Sigmoid colon (tissue), 7 donors: ENCODE data around the gene TTC9B. TPM values are rescaled to one million over a fixed set of nuclear protein-coding genes. Genes with fewer than 3 reads are reported as not detected.

Experiments
- DNase-seq: peaks from one replicate; pipeline ENCODE4 v3.0.0-alpha.2; 2019
- H3K27ac ChIP-seq, 4 donors: fragments of 200-600 bp; sonication (generic); one replicate each; pipeline ENCODE4 v1.5.1; 2016 to 2019; ENCODE audit warnings: mild to moderate bottlenecking in 1 of 4
- H3K27me3 ChIP-seq, 3 donors: fragments of 200-600 bp; sonication (generic); one replicate each; pipeline ENCODE4 v1.5.1; 2019; ENCODE audit warnings: mild to moderate bottlenecking in 1 of 3
- H3K36me3 ChIP-seq, 4 donors: fragments of 200-600 bp; sonication (generic); one replicate each; pipeline ENCODE4 v1.5.1; 2016 to 2019
- H3K4me1 ChIP-seq, 4 donors: fragments of 200-600 bp; sonication (generic); one replicate each; pipeline ENCODE4 v1.5.1; 2017 to 2019
- H3K4me3 ChIP-seq, 4 donors: fragments of 200-600 bp; sonication (generic); one replicate each; pipeline ENCODE4 v1.5.1; 2017 to 2019; ENCODE audit warnings: mild to moderate bottlenecking in 2 of 4, moderate library complexity in 1 of 4
- H3K9me3 ChIP-seq, 4 donors: fragments of 200-600 bp in 3 of 4; sonication (generic) in 3 of 4; one replicate each; pipeline versions ENCODE4 v1.5.1 to v1.6.1; 2013 to 2019
- CTCF ChIP-seq, 4 experiments: fragments of 450-650 bp in 3 of 4; fragments of 200-600 bp in 1 of 4; IDR thresholded peaks; one replicate each; pipeline ENCODE4 v1.5.1; 2016 to 2019; ENCODE audit warnings: antibody characterized with exemption in 4 of 4, mild to moderate bottlenecking in 3 of 4, moderate library complexity in 2 of 4
- EP300 ChIP-seq, 4 donors: sonication (generic); formaldehyde crosslinking; IDR thresholded peaks; one replicate each; pipeline ENCODE4 v1.6.1; 2017; ENCODE audit warnings: antibody characterized with exemption in 4 of 4
- POLR2A ChIP-seq, 2 donors: fragments of 450-650 bp; IDR thresholded peaks; one replicate each; pipeline ENCODE4 v1.6.1; 2016; ENCODE audit warnings: antibody characterized with exemption in 2 of 2, mild to moderate bottlenecking in 2 of 2, moderate library complexity in 2 of 2
- POLR2AphosphoS5 ChIP-seq, 4 donors: sonication (generic); formaldehyde crosslinking; IDR thresholded peaks; one replicate each; pipeline ENCODE4 v1.6.1; 2017; ENCODE audit warnings: antibody characterized with exemption in 4 of 4
- WGBS, 2 donors: extraction: QIAGEN DNeasy Blood & Tissue Kit; methylation state at CpG; one replicate each; pipeline ENCODE4 v1.1.7; 2013; 5-methylcytosine and 5-hydroxymethylcytosine counted together
- intact Hi-C: fragments of 100-400 bp; cut with DNase I; formaldehyde crosslinking; loops from one replicate; pipeline ENCODE4 v1.15.1; 2023
- polyA plus RNA-seq, 3 donors: library from polyadenylated mRNA; stranded (reverse); fragments of 200-250 nt; gene quantifications; one replicate each; pipeline ENCODE4 v1.2.3, GENCODE V29; 2013
- total RNA-seq, 4 donors: library from RNA; depleted of rRNA; stranded (reverse); fragments of >200 nt; gene quantifications; one replicate each; pipeline ENCODE4 v1.1.0, GENCODE V29; 2016
- donor health status: healthy with polysubstance abuse.
- donor health status: Bipolar disorder and iron deficiency.
- donor health status: healthy.

The TTC9B gene
- total and polyA plus RNA-seq, 7 donors = 0.34 to 5.0 (median 1.1) TPM; not detected in 4

- H3K27ac ChIP-seq = no peak overlapping the region
- TF ChIP-seq CTCF (IDR thresholded peaks at IDR 0.05) (no peak), POLR2A (IDR thresholded peaks at IDR 0.05) (no peak), EP300 (IDR thresholded peaks at IDR 0.05) (no peak), POLR2AphosphoS5 (IDR thresholded peaks at IDR 0.05) (no peak)
- H3K4me3 ChIP-seq = no peak overlapping the region
- H3K36me3 ChIP-seq = peaks cover 9 to 32% (median 17%) of the 10 kb centered on the region in 4 donors
- no peak for DNase-seq
- no peaks in the 10 kb centered on the region for H3K9me3 ChIP-seq
- 92 to 96% methylated on average over 6 of the region's 6 CpGs for WGBS, 2 donors
- peaks cover 0 to 28% (median 26%) of the 10 kb centered on the region in 4 donors for H3K4me1 ChIP-seq
- intact Hi-C loops = no loop called here
- H3K27me3 ChIP-seq = no peaks in the 10 kb centered on the region
Measured at GRCh38 chr19:40265763-40266099, 47.5 kb upstream of the TTC9B start.

GRCh38 chr19:40265055-40265762, 47.0 kb upstream of the TTC9B start:
- intact Hi-C loops = no loop called here
- peaks cover 9 to 32% (median 17%) of the 10 kb centered on the region in 4 donors for H3K36me3 ChIP-seq
- H3K9me3 ChIP-seq = no peaks in the 10 kb centered on the region
- DNase-seq = no peak
- WGBS, 2 donors = 94 to 96% methylated on average over 22 of the region's 22 CpGs
- no peak overlapping the region for H3K4me3 ChIP-seq
- H3K27me3 ChIP-seq = no peaks in the 10 kb centered on the region
- H3K4me1 ChIP-seq = peaks cover 0 to 28% (median 26%) of the 10 kb centered on the region in 4 donors
- no peak overlapping the region for H3K27ac ChIP-seq
- TF ChIP-seq POLR2AphosphoS5 (IDR thresholded peaks at IDR 0.05) (no peak), CTCF (IDR thresholded peaks at IDR 0.05) (no peak), EP300 (IDR thresholded peaks at IDR 0.05) (no peak), POLR2A (IDR thresholded peaks at IDR 0.05) (no peak)

GRCh38 chr19:40264314-40265054, 46.3 kb upstream of the TTC9B start:
- intact Hi-C loops = no loop called here
- peaks cover 9 to 32% (median 17%) of the 10 kb centered on the region in 4 donors for H3K36me3 ChIP-seq
- no peak overlapping the region for H3K4me3 ChIP-seq
- no peaks in the 10 kb centered on the region for H3K27me3 ChIP-seq
- 90 to 94% methylated on average over 19 of the region's 19 CpGs for WGBS, 2 donors
- H3K9me3 ChIP-seq = no peaks in the 10 kb centered on the region
- TF ChIP-seq POLR2AphosphoS5 (IDR thresholded peaks at IDR 0.05) (no peak), POLR2A (IDR thresholded peaks at IDR 0.05) (no peak), EP300 (IDR thresholded peaks at IDR 0.05) (no peak), CTCF (IDR thresholded peaks at IDR 0.05) (no peak)
- no peak for DNase-seq
- H3K4me1 ChIP-seq = peaks cover 0 to 32% (median 27%) of the 10 kb centered on the region in 4 donors
- no peak overlapping the region for H3K27ac ChIP-seq

- WGBS, 2 donors = 95 to 97% methylated on average over 24 of the region's 24 CpGs
Measured at GRCh38 chr19:40263440-40264313, 45.5 kb upstream of the TTC9B start.

More at GRCh38 chr19:40263440-40264313, 45.5 kb upstream of the TTC9B start:
- Histone ChIP-seq H3K4me3 (no peak overlapping the region), H3K36me3 (peaks cover 9 to 32% (median 17%) of the 10 kb centered on the region in 4 donors), H3K9me3 (no peaks in the 10 kb centered on the region), H3K27ac (no peak overlapping the region), H3K27me3 (no peaks in the 10 kb centered on the region), H3K4me1 (peaks cover 0 to 32% (median 25%) of the 10 kb centered on the region in 4 donors)
- TF ChIP-seq CTCF (IDR thresholded peaks at IDR 0.05) (no peak), POLR2AphosphoS5 (IDR thresholded peaks at IDR 0.05) (no peak), POLR2A (IDR thresholded peaks at IDR 0.05) (no peak), EP300 (IDR thresholded peaks at IDR 0.05) (no peak)
- intact Hi-C loops = no loop called here
- no peak for DNase-seq
